Urothelium cell line (cell line): Measurements from ENCODE around the gene PKNOX2.

Source experiments
- DNase-seq: peaks from one replicate; pipeline ENCODE4 v3.0.0; 2011; ENCODE audit warnings: low spot score, mixed read lengths
- FAIRE-seq: peaks from 2 replicates; lab custom pipeline; 2011; peaks lifted over from hg19 to GRCh38; lab: Jason Lieb, UNC

Gene PKNOX2

DNA sequence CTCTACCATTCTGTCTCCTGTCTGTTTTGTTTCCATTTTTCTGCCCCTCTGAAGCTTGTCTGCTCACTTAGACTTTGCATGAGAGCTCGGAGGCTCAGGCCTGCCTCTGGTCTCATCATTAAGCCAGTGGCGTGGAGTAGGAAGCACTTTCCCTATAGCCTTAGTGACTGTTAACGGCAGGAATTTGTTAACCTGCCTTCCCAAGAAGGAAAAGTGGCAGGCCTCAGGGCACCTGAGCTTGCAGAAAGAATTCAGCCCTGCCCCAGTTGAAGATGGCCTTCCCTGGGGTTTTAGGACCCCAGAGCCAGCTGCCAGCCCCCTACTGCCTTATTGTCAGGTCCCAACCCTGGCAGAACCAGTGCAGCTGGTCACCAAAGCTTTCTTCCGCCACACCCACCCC is 93.2 kb downstream of the PKNOX2 start:
- DNase-seq (no peak), FAIRE-seq (no peak)

DNA sequence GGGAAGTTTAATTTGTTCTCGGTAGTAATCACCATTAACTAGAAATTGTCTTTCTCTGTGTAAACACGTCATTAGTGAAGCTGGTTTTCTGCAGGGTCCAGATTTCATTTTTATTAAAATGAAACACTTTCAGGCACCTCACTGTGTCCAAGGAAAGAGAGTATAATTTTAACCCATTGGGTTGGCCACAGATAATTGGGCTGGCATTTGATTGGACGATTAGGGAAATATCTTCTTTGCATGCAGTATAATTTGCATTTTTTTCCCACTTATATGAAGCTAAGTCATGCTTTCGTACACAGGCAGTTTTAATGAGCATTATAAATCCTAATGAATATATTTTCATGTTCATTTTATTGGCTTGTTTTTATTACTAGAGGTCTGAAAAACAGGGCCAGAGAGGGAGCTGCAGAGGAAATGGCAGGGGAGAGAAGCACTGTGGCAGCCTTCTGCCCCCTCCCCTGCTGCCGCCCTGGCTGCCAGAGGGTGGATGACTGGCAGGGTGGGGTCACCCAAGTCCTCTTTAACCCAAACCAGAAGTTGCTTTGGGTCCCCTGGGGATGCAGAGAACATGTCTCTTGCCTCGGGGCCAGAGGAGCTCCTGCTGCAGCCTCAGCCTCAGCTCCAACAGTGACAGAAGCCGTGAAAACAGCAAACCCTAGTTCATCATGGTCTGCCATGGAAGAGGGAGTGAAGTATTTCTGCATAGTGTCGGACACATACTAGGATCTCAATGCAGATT is 93.9 kb downstream of the PKNOX2 start:
- FAIRE-seq: no peak
- DNase-seq: no peak

DNA sequence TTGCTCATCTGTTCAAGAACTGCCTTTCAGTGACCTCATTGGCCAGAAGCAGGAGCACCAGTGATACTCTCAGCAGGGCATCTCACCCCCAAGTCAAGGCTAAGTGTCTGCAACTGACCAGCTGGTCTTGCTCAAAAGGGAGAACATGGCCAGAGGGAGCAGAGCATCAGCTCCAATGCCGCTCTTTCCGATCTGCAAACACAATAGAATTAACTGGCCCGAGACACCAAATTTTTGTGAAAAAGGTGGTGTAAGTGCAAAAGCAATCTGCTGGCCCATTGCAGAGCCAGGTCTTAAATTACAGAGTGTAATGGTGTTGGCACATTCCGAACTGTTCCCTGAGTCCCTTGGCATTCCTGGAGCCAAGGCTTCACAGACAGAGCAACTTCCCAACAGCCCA is 97.0 kb downstream of the PKNOX2 start:
- no peak for FAIRE-seq

DNA sequence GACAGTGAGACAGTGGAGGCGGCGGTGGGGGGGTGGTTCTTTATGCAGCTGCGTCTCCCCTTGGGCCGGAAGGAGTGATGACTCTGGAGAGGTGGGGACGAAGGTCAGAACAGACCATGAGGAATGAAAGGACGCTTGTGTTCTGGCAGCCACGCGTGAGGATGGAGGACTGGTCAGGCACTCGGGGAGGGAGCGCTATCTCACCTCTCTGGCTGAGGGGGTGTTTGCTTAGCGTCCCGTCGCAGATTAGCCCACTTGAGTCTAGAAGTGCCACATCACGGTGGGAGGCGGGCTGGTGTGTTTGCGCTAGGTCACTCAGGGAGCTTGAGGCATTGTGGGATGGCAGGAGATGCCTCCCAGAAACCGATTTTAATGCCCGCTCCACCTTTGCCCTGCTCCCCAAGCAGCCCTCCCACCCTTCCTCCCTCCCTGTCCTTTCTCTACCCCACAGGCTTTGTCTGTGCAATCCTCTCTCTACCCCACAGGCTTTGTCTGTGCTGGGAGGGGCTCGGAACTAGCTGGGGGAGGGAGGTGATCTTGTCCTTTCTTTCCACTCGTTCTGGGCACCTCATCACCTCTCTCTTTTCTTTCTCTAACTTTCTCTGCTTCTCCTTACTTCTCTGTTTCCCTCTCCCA is 97.8 kb downstream of the PKNOX2 start:
- no peak for DNase-seq
- FAIRE-seq: no peak

More for the DNA sequence above, 97.0 kb downstream of the PKNOX2 start:
- no peak for DNase-seq

DNA sequence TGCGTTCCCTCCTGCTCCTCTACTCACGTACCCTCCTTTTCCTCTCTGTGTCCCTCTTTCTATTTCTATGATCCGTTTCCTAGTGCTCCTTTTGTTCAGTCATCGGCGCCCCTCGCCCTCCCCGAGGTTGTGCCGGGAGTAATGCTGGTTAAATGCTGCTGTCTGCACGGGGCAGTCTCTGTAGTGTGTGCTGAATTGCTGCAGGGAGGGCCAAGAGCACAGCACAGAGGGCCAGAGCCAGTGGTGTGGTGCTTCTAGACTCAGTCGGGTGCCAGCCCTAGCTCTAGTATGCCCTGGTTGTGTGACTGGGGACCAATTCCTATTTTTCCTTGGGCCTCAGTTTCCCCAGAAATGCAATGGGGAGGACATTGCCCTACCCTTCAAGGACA is 98.3 kb downstream of the PKNOX2 start:
- DNase-seq: peak; percentile 7
- no peak for FAIRE-seq

DNA sequence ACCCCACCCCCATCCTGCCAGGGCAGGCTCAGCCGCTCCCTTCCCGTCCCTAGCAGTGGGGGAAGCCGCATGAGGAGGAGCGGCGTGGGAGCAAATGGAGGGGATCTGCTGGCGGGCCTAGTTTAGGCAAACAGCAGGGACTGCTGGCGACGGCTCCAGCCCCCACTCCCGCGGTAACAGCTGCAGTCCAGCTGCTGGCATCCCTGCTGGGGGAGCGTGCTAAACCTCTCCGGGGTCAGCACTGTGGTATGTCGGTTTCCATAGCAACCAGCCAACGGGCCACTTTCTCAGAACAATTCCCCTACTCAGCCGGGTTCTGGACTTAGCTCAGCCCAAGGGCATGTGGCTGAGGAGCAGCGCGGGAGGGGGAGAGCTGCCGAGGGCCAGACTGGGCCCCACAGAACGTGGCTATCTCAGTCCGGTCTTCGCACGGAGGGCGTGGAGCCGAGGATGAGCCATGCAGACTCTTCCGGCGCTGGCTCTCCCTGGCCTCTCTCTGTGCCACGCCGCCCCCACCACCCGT is 98.8 kb downstream of the PKNOX2 start:
- FAIRE-seq (no peak), DNase-seq (peak; percentile 70)

DNA sequence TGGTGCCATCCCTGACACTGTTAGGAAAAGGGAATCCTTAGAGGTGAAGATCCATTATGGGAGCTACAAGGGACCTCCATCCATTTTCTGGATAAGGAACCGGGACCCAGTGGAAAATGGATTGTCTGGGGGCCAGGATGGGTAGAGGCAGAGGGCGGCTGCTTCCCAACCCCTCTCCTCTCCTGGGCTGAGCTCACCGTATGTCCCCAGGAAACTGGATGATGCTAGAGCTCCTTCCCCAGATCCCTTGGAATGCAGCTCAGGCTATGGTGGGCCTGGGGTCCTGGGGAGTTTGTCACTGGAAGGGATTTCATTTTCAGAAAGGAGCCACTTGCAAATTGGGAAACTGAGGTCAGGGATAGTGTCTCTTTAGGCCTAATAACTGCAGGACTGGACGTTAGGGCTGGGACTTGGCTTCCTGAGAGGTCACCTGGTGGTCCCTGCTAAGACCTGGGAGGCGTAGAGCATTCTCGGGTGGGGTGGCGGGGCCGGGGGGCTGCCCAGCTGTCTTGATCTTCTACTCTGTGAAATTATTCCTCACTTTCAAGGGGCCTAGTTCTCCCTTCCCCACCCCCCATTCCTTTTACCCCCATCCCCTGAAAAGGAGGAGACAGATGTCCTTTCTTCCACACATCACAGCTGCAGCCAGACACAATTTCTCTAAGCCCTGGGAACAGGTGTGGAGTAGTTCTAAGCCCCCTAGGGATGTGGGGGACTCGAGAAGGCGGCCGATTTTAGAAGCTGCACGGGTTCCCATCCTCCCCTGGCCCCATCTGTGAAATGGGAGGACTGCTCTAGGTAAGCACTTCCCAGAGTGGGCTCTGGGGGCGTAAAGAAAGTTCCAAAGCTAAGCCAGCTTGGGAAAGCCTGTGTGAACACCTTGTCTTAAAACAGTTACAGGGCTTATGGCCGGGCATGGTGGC is 99.8 kb downstream of the PKNOX2 start:
- DNase-seq (no peak), FAIRE-seq (no peak)

DNA sequence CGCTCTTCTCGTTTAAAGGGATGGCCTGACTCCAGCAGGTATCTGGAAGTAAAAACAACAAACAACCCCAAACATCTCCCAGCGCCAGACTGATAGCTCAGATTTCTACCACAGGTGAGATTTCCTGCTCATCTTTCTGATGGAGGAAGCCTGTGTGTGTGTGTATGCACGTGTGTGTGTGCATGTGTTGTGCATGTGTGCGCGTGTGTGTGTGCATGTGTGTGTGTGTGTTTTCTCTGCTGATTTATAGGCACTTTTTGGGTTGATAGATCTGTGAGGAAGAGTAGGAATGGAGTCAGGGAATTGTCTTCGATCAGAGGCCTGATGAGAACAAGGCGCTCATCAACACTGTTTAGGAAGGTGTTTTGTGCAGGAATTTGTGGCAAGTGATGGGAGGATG is 103.0 kb downstream of the PKNOX2 start:
- FAIRE-seq (no peak), DNase-seq (no peak)

DNA sequence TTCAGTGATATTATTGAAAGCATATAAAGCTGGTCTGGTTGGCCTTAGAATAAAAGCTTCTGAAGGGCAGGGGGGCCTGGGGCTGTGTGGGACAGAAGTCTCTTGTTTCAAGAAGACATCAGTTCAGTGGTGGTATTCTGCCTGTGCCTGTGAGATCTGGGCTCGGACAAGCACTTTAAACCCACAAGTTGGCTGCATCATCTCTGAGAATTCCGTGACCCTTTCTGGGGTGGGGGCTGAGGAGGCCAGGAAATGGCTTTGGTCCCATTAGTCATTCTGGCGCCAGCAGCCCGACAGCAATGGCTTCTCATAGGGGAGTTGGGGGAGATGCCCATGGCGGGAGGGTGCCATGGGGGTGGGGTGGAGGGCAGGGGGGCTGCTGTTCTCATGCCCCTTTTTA is 104.1 kb downstream of the PKNOX2 start:
- FAIRE-seq (no peak), DNase-seq (no peak)

DNA sequence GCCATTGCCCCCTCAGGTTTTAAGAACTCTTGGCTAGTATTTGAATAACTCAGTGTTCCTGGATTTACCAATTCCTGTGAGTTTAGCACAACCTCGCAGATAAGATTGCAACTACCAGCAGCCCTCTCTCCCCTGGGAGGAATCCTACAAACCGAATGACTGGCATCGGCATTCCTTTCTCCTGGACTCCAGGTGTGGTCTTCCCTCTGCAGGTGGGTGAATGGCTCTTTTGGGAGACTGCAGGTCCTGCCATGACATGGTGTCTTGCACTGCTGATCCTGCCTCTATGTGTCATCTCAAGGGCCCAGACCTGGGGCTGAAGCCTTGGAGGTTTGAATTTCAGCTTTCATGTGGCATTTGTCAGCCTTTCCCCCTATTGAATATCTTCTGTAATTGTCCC is 105.6 kb downstream of the PKNOX2 start:
- no peak for DNase-seq
- FAIRE-seq: no peak

DNA sequence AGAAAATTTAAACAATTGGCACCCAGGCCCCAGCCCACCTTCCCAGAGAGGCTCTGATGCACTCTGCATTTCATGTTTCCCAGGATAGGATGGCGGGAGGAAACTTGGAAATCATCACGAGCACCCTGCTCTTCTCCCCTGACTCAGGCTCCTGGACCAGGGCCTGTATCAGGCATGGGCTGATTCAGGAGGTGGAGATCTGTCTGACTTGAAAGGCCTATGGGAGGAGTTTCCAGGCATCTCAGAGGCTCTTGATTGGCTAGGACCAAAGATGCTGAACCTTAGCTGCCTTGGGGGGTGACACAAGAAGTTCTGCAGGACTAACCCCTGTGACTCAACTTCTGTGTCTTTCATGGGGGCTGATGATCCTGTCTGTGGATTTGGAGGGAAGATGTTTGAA is 106.2 kb downstream of the PKNOX2 start:
- no peak for DNase-seq
- FAIRE-seq: no peak

DNA sequence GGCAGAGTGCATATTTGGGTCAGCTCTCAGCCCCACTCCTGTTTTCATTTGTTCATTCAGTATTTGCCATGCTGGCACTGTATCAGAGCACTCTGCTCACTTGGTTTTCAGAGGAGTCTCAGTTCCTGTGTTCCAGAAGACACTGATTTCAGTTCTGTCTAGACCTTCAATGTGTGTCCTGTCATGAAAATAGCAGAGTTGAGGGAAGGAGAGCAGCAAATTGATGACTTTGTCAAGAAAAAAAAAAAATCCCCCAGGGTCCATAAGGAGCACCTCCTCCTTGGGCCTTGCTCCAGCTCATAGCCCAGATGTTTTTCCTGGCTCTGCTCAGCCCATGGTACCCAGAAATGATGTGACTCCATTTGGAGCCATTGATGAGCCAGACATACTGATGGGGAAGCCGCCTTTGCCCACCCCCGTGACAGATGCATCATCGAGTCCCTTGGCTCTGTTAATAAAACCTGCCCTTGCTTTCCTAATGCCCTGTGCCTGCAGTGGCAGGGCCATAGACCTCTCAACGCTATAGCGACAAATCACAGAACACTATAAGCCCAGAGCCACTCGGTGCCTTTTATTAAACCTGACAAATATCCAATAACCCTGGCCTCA is 107.0 kb downstream of the PKNOX2 start:
- FAIRE-seq: no peak
- no peak for DNase-seq

DNA sequence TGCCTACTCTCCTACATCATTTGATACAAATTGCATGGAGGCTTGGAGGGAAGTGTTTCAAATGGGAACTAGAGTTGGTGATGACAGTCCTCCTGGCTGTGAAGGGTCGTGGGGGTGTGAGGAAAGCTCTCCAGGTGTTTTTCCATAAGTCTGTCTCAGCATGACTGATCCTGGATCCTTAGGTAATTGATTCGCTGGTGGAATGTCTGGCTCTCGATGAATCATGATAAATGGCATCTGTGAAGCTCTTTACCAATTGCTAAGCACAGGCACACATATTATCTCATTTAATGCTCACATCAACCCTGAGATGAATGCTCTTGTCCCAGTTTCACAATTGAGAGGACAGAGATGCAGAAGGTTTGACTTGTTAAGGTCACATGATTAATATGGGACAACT is 107.5 kb downstream of the PKNOX2 start:
- no peak for FAIRE-seq
- peak; percentile 14 for DNase-seq

DNA sequence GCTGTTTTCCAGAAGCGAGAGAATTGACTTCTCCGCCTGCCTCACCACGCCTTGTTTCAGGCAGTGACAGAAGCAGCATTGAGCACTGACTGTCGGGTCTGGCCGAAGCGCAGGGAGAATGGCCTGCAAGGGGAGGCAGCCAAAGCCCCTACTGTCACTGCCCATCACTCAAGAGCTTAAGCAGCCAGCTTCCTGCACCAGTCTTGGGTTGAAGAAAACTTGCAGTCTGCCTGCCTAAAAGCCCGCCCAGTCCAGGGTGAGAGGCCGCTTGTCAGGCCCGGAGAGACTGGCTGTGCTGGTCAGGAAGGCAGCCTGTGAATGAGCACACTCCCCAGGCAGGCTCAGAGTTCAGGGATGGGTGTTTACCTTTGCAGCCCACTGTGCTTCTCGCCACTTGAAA is 108.3 kb downstream of the PKNOX2 start:
- FAIRE-seq (no peak), DNase-seq (no peak)

DNA sequence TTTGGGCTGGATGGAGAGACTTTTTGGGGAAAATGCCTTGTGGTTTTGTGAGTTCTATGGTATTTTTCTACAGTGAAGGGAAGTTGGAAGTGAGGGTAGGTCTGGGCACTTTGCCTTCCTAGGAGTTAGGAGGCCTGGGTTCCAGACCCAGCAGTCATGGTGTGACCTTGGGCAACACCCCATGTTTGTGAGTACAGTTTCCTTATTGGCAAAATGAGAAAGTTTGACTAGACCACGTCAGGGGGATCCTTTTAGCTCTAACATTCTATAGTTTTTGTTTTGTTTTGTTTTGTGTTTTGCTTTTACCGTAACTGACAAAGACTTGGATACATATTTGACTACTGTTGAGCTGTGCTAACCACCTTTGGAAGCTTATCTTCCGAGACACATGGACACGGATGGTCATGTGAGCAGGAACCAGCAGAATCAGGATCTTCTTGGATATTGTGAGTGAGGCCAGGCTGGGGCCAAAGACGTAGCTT is 109.0 kb downstream of the PKNOX2 start:
- FAIRE-seq (no peak), DNase-seq (no peak)

DNA sequence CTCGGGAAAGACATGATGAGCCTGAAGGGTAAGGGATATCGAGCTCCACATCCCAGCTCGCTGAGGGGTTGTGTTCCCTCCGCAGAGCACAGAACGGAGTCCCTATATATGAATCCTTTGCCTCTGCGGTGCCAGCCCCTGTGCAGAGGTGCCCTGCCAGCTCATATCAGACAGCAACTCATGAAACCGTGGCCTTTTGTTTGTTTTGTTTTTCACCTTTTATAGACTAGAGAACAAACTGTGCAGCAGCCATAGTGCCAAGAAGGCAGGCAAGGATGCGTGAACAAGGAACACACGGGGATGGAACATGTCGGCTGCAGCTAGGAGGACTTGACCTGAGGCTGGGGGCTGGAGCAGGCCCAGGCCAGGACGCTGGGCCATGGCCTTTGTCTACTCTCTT is 109.8 kb downstream of the PKNOX2 start:
- FAIRE-seq (no peak), DNase-seq (no peak)

DNA sequence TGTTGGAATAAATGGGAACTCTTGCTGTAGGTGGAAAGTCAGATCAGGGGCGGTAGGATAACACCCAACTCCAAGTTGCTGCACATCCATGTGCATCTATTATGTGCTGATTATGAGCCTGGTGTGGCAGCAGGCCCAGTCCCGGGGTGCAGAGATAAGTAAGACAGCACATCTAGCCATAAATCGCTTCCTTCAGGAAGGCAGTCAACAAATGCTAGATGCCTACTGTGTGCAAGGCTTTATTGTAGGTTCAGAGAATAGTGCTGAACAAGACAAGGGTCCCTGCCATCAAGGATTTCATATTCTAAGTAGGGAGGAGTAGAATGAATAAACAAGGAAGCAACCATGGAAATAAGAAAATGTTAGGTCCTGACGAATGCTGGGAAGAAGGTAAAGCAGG is 110.2 kb downstream of the PKNOX2 start:
- no peak for FAIRE-seq
- no peak for DNase-seq

DNA sequence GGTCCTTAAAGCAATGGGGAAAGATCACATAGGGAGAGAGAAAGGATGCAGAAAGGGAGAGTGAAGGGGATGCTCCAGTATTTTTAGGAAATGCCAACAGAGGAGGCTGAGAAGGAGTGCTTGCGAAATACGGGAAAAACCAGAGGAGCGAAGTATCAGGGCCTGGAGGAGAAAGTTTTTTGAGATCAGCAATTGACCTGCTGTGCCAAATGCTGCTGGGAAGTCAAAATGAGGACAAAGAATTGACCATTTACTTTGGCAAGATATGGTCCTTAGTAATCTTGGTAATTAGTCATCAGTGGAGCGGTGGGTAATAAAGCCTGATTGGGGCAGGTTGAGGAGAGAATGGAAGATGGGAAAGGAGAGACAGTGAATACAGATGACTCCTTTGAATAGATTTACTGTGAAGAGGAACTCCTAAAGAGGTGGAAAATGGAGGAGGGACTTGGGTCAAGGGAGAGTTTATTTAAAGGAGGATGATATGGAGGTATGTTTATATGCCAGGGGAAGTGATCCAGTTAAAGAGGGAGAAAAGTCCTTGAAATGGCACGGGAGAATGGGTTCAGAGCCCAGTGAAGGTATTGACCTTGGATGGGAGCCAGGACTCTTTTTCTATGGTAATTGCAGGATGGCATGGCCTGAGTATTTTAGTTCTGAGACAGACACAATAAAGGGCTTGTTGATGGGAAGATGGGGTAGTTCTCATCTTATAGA is 111.5 kb downstream of the PKNOX2 start:
- DNase-seq (no peak), FAIRE-seq (no peak)

DNA sequence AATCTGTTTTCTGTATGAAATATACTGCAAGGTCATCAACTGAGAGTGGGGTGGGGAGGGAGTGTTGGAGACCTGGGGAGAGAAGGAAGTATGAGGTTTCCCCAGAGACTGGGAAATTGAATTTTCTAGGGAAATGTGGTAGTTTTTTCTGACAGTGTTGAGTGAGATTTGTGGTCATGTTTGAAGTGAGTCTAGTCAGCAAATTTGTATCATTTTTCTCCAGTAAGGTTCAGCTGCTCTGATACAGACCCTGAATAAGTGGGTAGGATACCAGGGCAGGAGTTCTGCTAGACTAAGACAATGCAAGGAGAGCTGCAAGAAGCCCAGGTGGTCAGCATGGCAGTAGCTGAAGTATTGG is 112.0 kb downstream of the PKNOX2 start:
- FAIRE-seq (no peak), DNase-seq (no peak)

DNA sequence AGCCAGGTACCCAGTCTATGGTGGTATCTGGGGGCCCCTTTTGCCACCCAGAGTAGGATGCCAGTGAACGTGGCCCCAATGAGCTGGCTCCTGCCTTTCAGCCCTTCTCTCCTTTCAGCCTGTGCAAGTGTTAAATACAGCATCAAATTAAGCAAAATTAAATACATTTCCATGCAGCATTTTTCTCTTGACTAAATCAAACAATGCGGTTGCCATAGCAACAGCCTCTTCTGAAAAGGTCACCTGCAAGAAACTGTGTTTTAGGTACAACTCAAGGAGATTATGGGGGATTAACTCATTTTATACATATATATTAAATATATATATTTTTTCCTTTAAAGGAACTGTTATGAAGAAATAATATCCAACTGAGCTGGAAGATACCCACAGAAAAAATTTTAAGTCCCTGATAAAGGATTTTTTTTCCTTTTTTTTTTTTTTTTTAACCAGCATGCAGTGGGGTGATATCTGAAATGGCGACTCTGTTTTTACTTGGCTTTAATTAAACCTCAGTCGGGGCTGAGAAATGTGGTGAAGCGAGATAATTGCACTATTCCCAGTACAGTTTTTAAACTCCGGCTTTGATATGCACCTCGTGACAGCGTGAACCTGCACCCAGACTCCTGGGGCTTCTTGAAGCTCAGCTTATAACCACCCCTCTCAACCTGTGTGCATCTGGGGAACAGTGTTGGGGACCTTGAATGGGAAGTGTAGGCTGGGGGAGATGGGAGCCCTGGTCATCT is 115.3 kb downstream of the PKNOX2 start:
- DNase-seq: no peak
- no peak for FAIRE-seq
